Duodenal mucosa (tissue), 2 donors: ENCODE data around the gene ABCC4.
"Not testable (repeated sequence)": the region's sequence is repeated elsewhere in the genome, so short reads cannot be mapped to it uniquely, and the experiment has no call there.

Experiments
- H3K27ac ChIP-seq: one replicate; pipeline ENCODE4 v1.7.0; 2013; ENCODE audit warnings: low read depth, low read length
- H3K27me3 ChIP-seq, 2 donors: one replicate each; pipeline ENCODE4 v1.7.0; 2013; ENCODE audit warnings: low read length in 2 of 2, control low read depth in 1 of 2; ENCODE audit not compliant: insufficient read depth in 2 of 2, control insufficient read depth in 1 of 2
- H3K36me3 ChIP-seq, 2 donors: one replicate each; pipeline ENCODE4 v1.7.0; 2013; ENCODE audit warnings: low read length in 2 of 2, control low read depth in 1 of 2; ENCODE audit not compliant: insufficient read depth in 2 of 2, control insufficient read depth in 1 of 2
- H3K4me1 ChIP-seq, 2 donors: one replicate each; pipeline ENCODE4 v1.7.0; 2013; ENCODE audit warnings: low read length in 2 of 2, control low read depth in 1 of 2; ENCODE audit not compliant: insufficient read depth in 2 of 2, control insufficient read depth in 1 of 2
- H3K4me3 ChIP-seq, 2 donors: one replicate each; pipeline ENCODE4 v1.7.0; 2013; ENCODE audit warnings: low read length in 2 of 2, low read depth in 1 of 2
- H3K9ac ChIP-seq, 2 donors: one replicate each; pipeline ENCODE4 v1.7.0; 2013; ENCODE audit warnings: low read length in 2 of 2, low read depth in 1 of 2
- H3K9me3 ChIP-seq, 2 donors: one replicate each; pipeline ENCODE4 v1.7.0; 2013; ENCODE audit warnings: low read length in 2 of 2, control low read depth in 1 of 2; ENCODE audit not compliant: control insufficient read depth in 1 of 2

ABCC4 gene

GRCh38 chr13:95206116-95206515 is 95.1 kb downstream of the ABCC4 start:
- no peaks in the 10 kb centered on the region for H3K4me1 ChIP-seq
- no peak overlapping the region for H3K4me3 ChIP-seq
- peaks cover 6 to 18% of the 10 kb centered on the region in 2 donors for H3K36me3 ChIP-seq
- H3K9me3 ChIP-seq = no peaks in the 10 kb centered on the region
- no peak overlapping the region for H3K27ac ChIP-seq
- no peak overlapping the region for H3K9ac ChIP-seq
- no peaks in the 10 kb centered on the region for H3K27me3 ChIP-seq

DNA sequence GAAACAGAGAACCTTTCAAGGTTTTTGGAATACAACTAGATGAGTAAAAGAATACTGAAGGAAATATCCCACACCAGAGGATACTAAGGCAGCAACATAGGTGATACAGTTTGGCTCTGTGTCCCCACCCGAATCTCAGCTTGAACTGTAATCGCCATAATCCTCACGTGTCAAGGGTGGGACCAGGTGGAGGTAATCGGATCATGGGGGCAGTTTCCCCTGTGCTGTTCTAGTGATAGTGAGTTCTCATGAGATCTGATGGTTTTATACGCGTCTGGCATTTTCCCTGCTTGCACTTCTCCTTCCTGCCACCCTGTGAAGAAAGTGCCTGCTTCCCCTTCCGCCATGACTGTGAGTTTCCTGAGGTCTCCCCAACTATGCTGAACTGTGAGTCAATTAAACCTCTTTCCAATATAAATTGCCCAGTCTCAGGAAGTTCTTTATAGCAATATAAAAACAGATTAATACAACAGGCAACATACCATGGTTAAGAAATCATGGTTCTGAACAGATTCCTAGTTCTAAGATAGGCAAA is 97.0 kb downstream of the ABCC4 start:
- Histone ChIP-seq H3K4me3 (no peak overlapping the region), H3K27me3 (no peaks in the 10 kb centered on the region), H3K4me1 (no peaks in the 10 kb centered on the region), H3K27ac (no peak overlapping the region), H3K9ac (no peak overlapping the region), H3K36me3 (peaks cover 3 to 15% of the 10 kb centered on the region in 2 donors), H3K9me3 (no peaks in the 10 kb centered on the region)

- no peak overlapping the region for H3K9ac ChIP-seq
- H3K27me3 ChIP-seq = no peaks in the 10 kb centered on the region
- H3K27ac ChIP-seq = no peak overlapping the region
- peaks cover 0 to 10% of the 10 kb centered on the region in 2 donors for H3K36me3 ChIP-seq
- H3K4me3 ChIP-seq = no peak overlapping the region
- no peaks in the 10 kb centered on the region for H3K9me3 ChIP-seq
- no peaks in the 10 kb centered on the region for H3K4me1 ChIP-seq
Observed at GRCh38 chr13:95201814-95202651, 99.2 kb downstream of the ABCC4 start.

DNA sequence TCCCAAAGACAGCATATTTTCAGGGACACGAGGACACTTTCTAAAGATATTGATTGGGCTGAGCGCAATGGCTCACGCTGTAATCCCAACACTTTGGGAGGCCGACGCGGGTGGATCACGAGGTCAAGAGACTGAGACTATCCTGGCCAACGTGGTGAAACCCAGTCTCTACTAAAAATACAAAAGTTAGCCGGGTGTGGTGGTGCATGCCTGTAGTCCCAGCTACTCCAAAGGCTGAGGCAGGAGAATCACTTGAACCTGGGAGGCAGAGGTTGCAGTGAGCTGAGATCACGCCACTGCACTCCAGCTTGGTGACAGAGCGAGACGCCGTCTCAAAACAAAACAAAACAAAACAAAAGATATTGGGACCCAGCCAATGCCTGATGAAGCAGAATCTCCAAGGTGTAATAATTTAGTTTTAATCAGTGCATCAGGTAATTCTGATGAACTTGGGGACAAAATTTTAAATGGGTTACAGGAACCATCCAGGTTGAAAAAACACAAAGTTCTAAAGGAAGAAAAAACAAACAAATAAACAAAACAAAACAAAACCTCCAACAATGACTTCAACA is 100.8 kb downstream of the ABCC4 start:
- not testable (repeated sequence) for H3K27ac ChIP-seq, H3K27me3 ChIP-seq, H3K9me3 ChIP-seq, H3K4me3 ChIP-seq, H3K4me1 ChIP-seq, H3K36me3 ChIP-seq, H3K9ac ChIP-seq

GRCh38 chr13:95199896-95200295 is 101.4 kb downstream of the ABCC4 start:
- H3K27me3 ChIP-seq = no peaks in the 10 kb centered on the region
- H3K9me3 ChIP-seq = no peaks in the 10 kb centered on the region
- H3K4me1 ChIP-seq = no peaks in the 10 kb centered on the region
- no peaks in the 10 kb centered on the region for H3K36me3 ChIP-seq
- H3K4me3 ChIP-seq = no peak overlapping the region
- no peak overlapping the region for H3K27ac ChIP-seq
- no peak overlapping the region for H3K9ac ChIP-seq

GRCh38 chr13:95198606-95199005 is 102.6 kb downstream of the ABCC4 start:
- H3K4me1 ChIP-seq, H3K36me3 ChIP-seq, H3K9ac ChIP-seq, H3K9me3 ChIP-seq, H3K4me3 ChIP-seq, H3K27me3 ChIP-seq, H3K27ac ChIP-seq: not testable (repeated sequence)

GRCh38 chr13:95197548-95197947 is 103.7 kb downstream of the ABCC4 start:
- Histone ChIP-seq H3K9me3 (no peaks in the 10 kb centered on the region), H3K27me3 (no peaks in the 10 kb centered on the region)

GRCh38 chr13:95195146-95195545 is 106.1 kb downstream of the ABCC4 start:
- H3K27ac ChIP-seq = no peak overlapping the region
- no peaks in the 10 kb centered on the region for H3K27me3 ChIP-seq
- no peaks in the 10 kb centered on the region for H3K9me3 ChIP-seq
- no peaks in the 10 kb centered on the region for H3K4me1 ChIP-seq
- H3K36me3 ChIP-seq = peaks cover 0 to 11% of the 10 kb centered on the region in 2 donors
- no peak overlapping the region for H3K9ac ChIP-seq
- no peak overlapping the region for H3K4me3 ChIP-seq

More at GRCh38 chr13:95197548-95197947, 103.7 kb downstream of the ABCC4 start:
- H3K36me3 ChIP-seq = peaks cover 0 to 11% of the 10 kb centered on the region in 2 donors
- H3K27ac ChIP-seq = no peak overlapping the region
- no peak overlapping the region for H3K4me3 ChIP-seq
- no peaks in the 10 kb centered on the region for H3K4me1 ChIP-seq
- no peak overlapping the region for H3K9ac ChIP-seq

GRCh38 chr13:95193509-95194230 is 107.6 kb downstream of the ABCC4 start:
- Histone ChIP-seq H3K9ac (no peak overlapping the region), H3K9me3 (no peaks in the 10 kb centered on the region), H3K27ac (no peak overlapping the region), H3K4me1 (no peaks in the 10 kb centered on the region), H3K27me3 (no peaks in the 10 kb centered on the region), H3K36me3 (peaks cover 0 to 11% of the 10 kb centered on the region in 2 donors), H3K4me3 (no peak overlapping the region)

DNA sequence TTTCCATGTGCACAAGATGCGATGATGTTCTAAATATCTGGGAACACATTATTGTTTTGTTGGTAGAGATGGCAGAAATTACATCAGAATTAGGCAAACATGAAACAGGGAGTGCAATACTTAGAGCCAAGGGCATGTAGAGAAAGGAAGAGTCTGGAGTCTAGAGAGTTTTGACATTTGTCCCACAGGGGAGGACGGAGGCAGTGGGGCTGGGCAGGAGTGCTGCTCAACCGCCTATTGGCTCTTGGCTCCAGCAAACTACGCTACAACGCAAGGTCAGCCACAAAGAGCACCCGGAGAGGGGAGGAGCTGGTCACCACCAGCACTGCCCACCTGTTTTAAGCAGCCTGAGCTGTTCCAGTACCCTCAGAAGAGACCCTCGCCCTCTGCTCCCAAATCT is 108.3 kb downstream of the ABCC4 start:
- Histone ChIP-seq H3K9me3 (no peaks in the 10 kb centered on the region), H3K9ac (no peak overlapping the region), H3K4me3 (no peak overlapping the region), H3K27me3 (no peaks in the 10 kb centered on the region), H3K27ac (no peak overlapping the region), H3K36me3 (peaks cover 0 to 11% of the 10 kb centered on the region in 2 donors), H3K4me1 (no peaks in the 10 kb centered on the region)
